Thoracic aorta (tissue), 2 donors: Measurements from ENCODE around the gene MRPL20. TPM values are rescaled to one million over a fixed set of nuclear protein-coding genes. Genes with fewer than 3 reads are reported as not detected.

Source experiments
- ATAC-seq: fragments of 150-250 bp; one replicate; pipeline ENCODE4 v1.8.0; 2017; ENCODE audit warnings: low read depth; ENCODE audit not compliant: insufficient number of reproducible peaks, low FRiP score
- DNase-seq: peaks from one replicate; pipeline ENCODE4 v3.0.0-alpha.2; 2020; ENCODE audit warnings: low spot score
- H3K27ac ChIP-seq, 2 donors: fragments of 200-600 bp; sonication (generic); 1 replicate in 1 of 2; 2 replicates in 1 of 2; pipeline ENCODE4 v1.5.1; 2016; ENCODE audit warnings: mild to moderate bottlenecking in 2 of 2, moderate library complexity in 2 of 2
- H3K27me3 ChIP-seq: fragments of 200-600 bp; sonication (generic); replicated peaks from 2 replicates; pipeline ENCODE4 v1.6.0; 2016; ENCODE audit warnings: mild to moderate bottlenecking; ENCODE audit not compliant: insufficient read depth
- H3K36me3 ChIP-seq: fragments of 200-600 bp; sonication (generic); one replicate; pipeline ENCODE4 v1.5.1; 2016
- H3K4me1 ChIP-seq, 2 donors: fragments of 200-600 bp; sonication (generic); 1 replicate in 1 of 2; 2 replicates in 1 of 2; pipeline versions ENCODE4 v1.5.1 to v1.6.0; 2016; ENCODE audit warnings: low read depth in 2 of 2, mild to moderate bottlenecking in 1 of 2; ENCODE audit not compliant: control insufficient read depth in 1 of 2
- H3K4me3 ChIP-seq: fragments of 200-600 bp; sonication (generic); 2 replicates; pipeline ENCODE4 v1.5.1; 2016; ENCODE audit warnings: mild to moderate bottlenecking
- H3K9me3 ChIP-seq: fragments of 200-600 bp; sonication (generic); 2 replicates; pipeline ENCODE4 v1.5.1; 2016
- total RNA-seq, 2 donors: library from RNA; depleted of rRNA; stranded (reverse); fragments of >200 nt; gene quantifications; one replicate each; pipeline versions ENCODE4 v1.1.0 to v1.2.3, GENCODE V29; 2016
- TF ChIP-seq, protein P1 (sequence below): fragments of 200-600 bp; sonication (generic); IDR thresholded peaks from one replicate; pipeline ENCODE4 v1.5.1; 2019; ENCODE audit warnings: antibody characterized with exemption

Gene MRPL20
- total RNA-seq, 2 donors from 2014 or later = 96.9 to 121 TPM

DNA sequence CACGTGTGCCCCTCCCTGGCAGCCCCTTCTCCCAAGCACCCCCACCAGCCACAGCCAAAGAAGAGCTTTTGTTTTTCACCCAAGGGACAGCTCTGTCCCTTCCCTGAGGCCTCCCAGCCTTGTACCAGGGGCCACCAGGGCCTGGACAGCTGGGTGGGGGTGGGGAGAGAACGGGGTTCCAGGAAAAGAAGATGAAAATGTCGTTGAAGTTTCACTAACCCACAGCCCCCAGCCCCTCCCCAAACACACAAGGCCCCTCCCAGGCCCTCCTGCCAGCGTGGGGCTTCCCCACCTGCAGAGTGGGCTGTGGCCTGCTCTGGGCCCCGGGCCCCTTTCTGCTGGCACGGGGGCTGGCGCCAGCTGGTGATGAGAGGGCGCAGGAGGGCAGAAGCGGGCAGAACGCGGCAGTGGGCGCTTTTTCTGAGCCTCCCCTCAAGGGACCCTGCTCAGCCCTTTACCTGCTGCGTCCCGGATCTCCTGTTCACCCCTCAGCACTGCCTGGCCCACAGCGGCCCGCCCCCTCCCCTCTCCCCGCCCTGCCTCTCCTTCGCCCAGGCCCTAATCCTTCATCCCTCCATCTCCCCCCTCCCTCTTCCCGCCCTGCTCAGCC lies 19.5 kb upstream of the MRPL20 start:
- TF ChIP-seq, protein P1, sequence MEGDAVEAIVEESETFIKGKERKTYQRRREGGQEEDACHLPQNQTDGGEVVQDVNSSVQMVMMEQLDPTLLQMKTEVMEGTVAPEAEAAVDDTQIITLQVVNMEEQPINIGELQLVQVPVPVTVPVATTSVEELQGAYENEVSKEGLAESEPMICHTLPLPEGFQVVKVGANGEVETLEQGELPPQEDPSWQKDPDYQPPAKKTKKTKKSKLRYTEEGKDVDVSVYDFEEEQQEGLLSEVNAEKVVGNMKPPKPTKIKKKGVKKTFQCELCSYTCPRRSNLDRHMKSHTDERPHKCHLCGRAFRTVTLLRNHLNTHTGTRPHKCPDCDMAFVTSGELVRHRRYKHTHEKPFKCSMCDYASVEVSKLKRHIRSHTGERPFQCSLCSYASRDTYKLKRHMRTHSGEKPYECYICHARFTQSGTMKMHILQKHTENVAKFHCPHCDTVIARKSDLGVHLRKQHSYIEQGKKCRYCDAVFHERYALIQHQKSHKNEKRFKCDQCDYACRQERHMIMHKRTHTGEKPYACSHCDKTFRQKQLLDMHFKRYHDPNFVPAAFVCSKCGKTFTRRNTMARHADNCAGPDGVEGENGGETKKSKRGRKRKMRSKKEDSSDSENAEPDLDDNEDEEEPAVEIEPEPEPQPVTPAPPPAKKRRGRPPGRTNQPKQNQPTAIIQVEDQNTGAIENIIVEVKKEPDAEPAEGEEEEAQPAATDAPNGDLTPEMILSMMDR = no peak
- DNase-seq (no peak), ATAC-seq (no peak)
- H3K9me3 ChIP-seq = no peaks in the 10 kb centered on the region
- H3K4me1 ChIP-seq = peaks cover 5 to 23% of the 10 kb centered on the region in 2 donors
- no peaks in the 10 kb centered on the region for H3K27me3 ChIP-seq
- H3K4me3 ChIP-seq = no peak overlapping the region
- no peaks in the 10 kb centered on the region for H3K36me3 ChIP-seq
- no peak overlapping the region for H3K27ac ChIP-seq

DNA sequence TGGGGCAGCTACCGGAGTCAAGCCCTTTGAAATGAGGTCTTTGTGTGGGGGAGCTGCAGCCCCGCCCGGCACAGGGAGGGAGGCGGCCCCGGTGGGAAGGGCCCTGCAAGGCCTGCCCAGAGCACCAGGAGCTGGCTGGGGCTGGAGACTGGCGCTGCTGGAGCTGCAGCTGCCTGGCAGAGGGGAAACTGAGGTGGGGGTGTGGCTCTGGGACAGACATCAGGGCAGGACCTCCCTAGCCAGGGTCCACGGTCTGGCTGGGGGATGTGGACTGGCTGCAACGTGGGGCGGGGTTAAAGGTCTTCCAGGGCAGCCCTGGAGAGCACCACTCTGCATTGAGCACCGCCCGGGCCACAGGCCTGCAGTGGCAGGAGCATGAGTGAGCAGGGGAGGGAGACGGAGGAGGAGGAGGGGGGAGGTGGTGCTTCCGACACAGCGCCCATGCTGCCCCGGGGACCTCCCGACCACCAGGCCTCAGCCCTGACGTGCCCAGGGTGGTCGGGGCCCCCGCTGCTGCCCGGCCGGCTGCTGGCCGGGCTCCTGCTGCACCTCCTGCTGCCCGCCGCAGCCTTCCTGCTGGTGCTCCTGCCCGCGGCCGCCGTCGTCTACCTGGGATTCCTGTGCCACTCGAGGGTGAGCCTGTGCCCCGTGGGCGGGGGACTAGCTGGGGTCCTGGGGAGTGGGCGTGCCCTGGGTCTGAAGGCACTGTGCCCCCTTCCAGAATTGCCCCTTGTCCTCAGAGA lies 18.8 kb upstream of the MRPL20 start:
- no peaks in the 10 kb centered on the region for H3K9me3 ChIP-seq
- no peaks in the 10 kb centered on the region for H3K36me3 ChIP-seq
- H3K27ac ChIP-seq = no peak overlapping the region
- TF ChIP-seq, protein P1 = no peak
- H3K4me1 ChIP-seq = peaks cover 5 to 17% of the 10 kb centered on the region in 2 donors
- H3K27me3 ChIP-seq = no peaks in the 10 kb centered on the region
- ATAC-seq (no peak), DNase-seq (no peak)
- no peak overlapping the region for H3K4me3 ChIP-seq

DNA sequence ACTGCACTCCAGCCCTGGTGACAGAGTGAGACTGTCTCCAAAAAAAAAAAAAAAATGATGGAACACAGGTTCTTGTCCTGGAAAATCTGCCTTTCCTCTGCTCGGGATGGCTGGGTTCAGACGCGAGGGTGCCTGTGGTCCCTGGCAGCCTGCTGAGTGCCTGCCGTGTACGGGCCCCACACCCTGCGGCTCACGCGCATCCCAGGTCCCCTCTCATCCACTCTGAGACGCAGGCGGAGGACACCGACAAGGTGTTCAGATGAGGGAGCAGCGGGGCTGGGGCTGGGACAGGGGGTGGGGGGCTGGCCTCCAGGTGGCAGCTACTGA lies 18.3 kb upstream of the MRPL20 start:
- no peaks in the 10 kb centered on the region for H3K36me3 ChIP-seq
- no peaks in the 10 kb centered on the region for H3K27me3 ChIP-seq
- no peak for DNase-seq
- no peak overlapping the region for H3K27ac ChIP-seq
- no peak overlapping the region for H3K4me3 ChIP-seq
- H3K4me1 ChIP-seq = peaks cover 1 to 13% of the 10 kb centered on the region in 2 donors
- TF ChIP-seq, protein P1 = no peak
- no peak for ATAC-seq
- no peaks in the 10 kb centered on the region for H3K9me3 ChIP-seq

DNA sequence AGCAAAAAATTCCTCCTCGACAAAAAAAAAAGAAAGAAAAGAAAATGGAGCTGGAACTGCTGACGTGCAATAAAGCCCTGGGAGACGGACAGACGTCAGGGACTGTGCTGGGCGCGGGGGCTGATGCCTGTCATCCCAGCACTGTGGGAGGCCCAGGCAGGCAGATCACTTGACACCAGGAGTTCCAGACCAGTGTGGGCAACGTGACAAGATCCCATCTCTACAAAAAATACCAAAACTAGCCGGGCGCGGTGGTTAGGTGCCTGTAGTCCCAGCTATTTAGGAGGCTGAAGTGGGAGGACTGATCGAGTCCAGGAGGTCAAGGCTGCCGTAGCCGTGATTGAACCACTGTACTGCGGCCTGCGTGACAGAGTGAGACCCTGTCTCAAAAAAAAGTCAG lies 17.6 kb upstream of the MRPL20 start:
- ATAC-seq (no peak), DNase-seq (no peak)
- H3K9me3 ChIP-seq = no peaks in the 10 kb centered on the region
- no peak overlapping the region for H3K27ac ChIP-seq
- TF ChIP-seq, protein P1 = no peak
- H3K4me1 ChIP-seq = peaks cover 0 to 6% of the 10 kb centered on the region in 2 donors
- H3K4me3 ChIP-seq = no peak overlapping the region
- no peaks in the 10 kb centered on the region for H3K27me3 ChIP-seq
- no peaks in the 10 kb centered on the region for H3K36me3 ChIP-seq

DNA sequence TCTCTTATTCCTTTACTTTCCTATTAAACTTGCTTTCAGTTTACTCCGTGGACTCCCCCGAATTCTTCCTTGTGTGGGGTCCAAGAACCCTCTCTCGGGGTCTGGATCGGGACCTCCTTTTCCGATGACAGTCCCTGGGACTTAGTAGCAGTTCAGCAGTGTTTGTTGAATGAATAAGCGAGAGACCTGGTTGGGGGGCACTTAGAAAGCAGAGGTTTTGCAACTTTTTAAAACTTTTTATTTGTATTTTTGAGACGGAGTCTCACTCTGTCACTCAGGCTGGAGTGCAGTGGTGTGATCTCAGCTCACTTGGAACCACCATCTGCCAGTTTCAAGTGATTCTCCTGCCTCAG lies 16.1 kb upstream of the MRPL20 start:
- no peaks in the 10 kb centered on the region for H3K36me3 ChIP-seq
- H3K27ac ChIP-seq = no peak overlapping the region
- no peak overlapping the region for H3K4me3 ChIP-seq
- H3K9me3 ChIP-seq = no peaks in the 10 kb centered on the region
- peaks cover 0 to 3% of the 10 kb centered on the region in 2 donors for H3K4me1 ChIP-seq
- no peaks in the 10 kb centered on the region for H3K27me3 ChIP-seq
- DNase-seq (no peak), ATAC-seq (no peak)
- TF ChIP-seq, protein P1 = no peak
